Caco-2 (cell line): Measurements from ENCODE around the gene SNAP29. TPM values are rescaled to one million over a fixed set of nuclear protein-coding genes. Genes with fewer than 3 reads are reported as not detected.

Experiments used
- BruUV-seq: library from RNA; stranded (reverse); fragments of 400-500 nt; replicated peaks from 2 replicates; lab custom pipeline; 2021; lab: Mats Ljungman, UMichigan
- CTCF ChIA-PET: fragments of 300-600 bp; sonication (Branson Sonifier 250); formaldehyde crosslinking; loops from one replicate; lab custom pipeline; 2022; ENCODE audit warnings: antibody characterized with exemption; lab: Charles Lee
- POLR2A ChIA-PET: fragments of 300-600 bp; sonication (Branson Sonifier 250); formaldehyde crosslinking; loops from one replicate; lab custom pipeline; 2022; ENCODE audit warnings: antibody characterized with exemption; lab: Charles Lee
- DNase-seq, 2 experiments: peaks; one replicate each; pipeline versions ENCODE4 v3.0.0 to v3.0.0-alpha.2; 2020 to 2022
- H3K27me3 ChIP-seq: replicated peaks from 2 replicates; pipeline ENCODE4 v1.6.0; 2011; ENCODE audit warnings: low read length; ENCODE audit not compliant: control insufficient read depth, insufficient read depth
- H3K36me3 ChIP-seq: 2 replicates; pipeline ENCODE4 v1.5.1; 2011; ENCODE audit warnings: low read length; ENCODE audit not compliant: control insufficient read depth, insufficient read depth
- H3K4me1 ChIP-seq: fragments of 250-450 bp; sonication (Bioruptor Pico); 2 replicates; pipeline ENCODE4 v1.5.1; 2020; ENCODE audit warnings: mild to moderate bottlenecking
- H3K4me3 ChIP-seq: 2 replicates; pipeline ENCODE4 v1.5.1; 2011; ENCODE audit warnings: low read depth, mild to moderate bottlenecking, control low read depth, low read length
- H3K9me3 ChIP-seq: fragments of 250-450 bp; sonication (Bioruptor Pico); 2 replicates; pipeline ENCODE4 v1.5.1; 2020; ENCODE audit warnings: mild to moderate bottlenecking, moderate library complexity
- H3K27ac Mint-ChIP-seq: one replicate; pipeline ENCODE4 v1.8.0; 2022; ENCODE audit warnings: mixed read lengths; ENCODE audit not compliant: unreplicated experiment
- H3K27me3 Mint-ChIP-seq: one replicate; pipeline ENCODE4 v1.8.0; 2022; ENCODE audit warnings: mixed read lengths; ENCODE audit not compliant: insufficient read depth, unreplicated experiment
- H3K36me3 Mint-ChIP-seq: one replicate; pipeline ENCODE4 v1.8.0; 2022; ENCODE audit warnings: mild to moderate bottlenecking, mixed read lengths; ENCODE audit not compliant: insufficient read depth, unreplicated experiment
- H3K4me1 Mint-ChIP-seq: one replicate; pipeline ENCODE4 v1.8.0; 2022; ENCODE audit warnings: low read depth, mixed read lengths; ENCODE audit not compliant: unreplicated experiment
- H3K4me3 Mint-ChIP-seq: one replicate; pipeline ENCODE4 v1.8.0; 2022; ENCODE audit warnings: mild to moderate bottlenecking, moderate library complexity, mixed read lengths; ENCODE audit not compliant: unreplicated experiment
- H3K9me3 Mint-ChIP-seq: one replicate; pipeline ENCODE4 v1.8.0; 2022; ENCODE audit warnings: mixed read lengths; ENCODE audit not compliant: unreplicated experiment
- CTCF ChIP-seq, 2 experiments: fragments of 200-600 bp in 1 of 2; IDR thresholded peaks; 1 replicate in 1 of 2; 2 replicates in 1 of 2; pipeline versions ENCODE4 v1.5.1 to v1.8.0; 2011 to 2022; ENCODE audit warnings: antibody characterized with exemption in 1 of 2, control low read depth in 1 of 2, inconsistent platforms in 1 of 2, low read depth in 1 of 2, low read length in 1 of 2, mild to moderate bottlenecking in 1 of 2, moderate library complexity in 1 of 2; ENCODE audit not compliant: insufficient read depth in 1 of 2, severe bottlenecking in 1 of 2, unreplicated experiment in 1 of 2
- intact Hi-C: fragments of 100-400 bp; cut with micrococcal nuclease; formaldehyde crosslinking; loops from one replicate; pipeline ENCODE4 v1.10.0; 2022; ENCODE audit not compliant: unreplicated experiment
- total RNA-seq: library from RNA; stranded (reverse); gene quantifications from 2 replicates; pipeline ENCODE4 v1.2.3, GENCODE V29; 2022

The SNAP29 gene
- total RNA-seq, 1 experiment from 2014 or later = 26.2 TPM

- no peaks in the 10 kb centered on the region for H3K27me3 Mint-ChIP-seq
- intact Hi-C loops = loop anchor here (10.0 kb wide), 1 partner anchor 107 kb away; the partner anchor contains the start of gene SERPIND1
- no peak overlapping the region for H3K4me3 ChIP-seq
- H3K4me1 Mint-ChIP-seq = peaks cover 16% of the 10 kb centered on the region
- ChIA-PET POLR2A (no interaction called here), CTCF (interaction anchor here (0.7 kb wide), 1 partner anchor 155 kb away, joined by 3 read pairs; no protein-coding TSS in a partner anchor)
- no peaks in the 10 kb centered on the region for H3K9me3 ChIP-seq
- DNase-seq = no peak
- TF ChIP-seq CTCF (IDR thresholded peaks at IDR 0.05; ENCODE audit: insufficient read depth in 1 of 2, low read depth in 1 of 2, low read length in 1 of 2, severe bottlenecking in 1 of 2, unreplicated experiment in 1 of 2) = no peak
- H3K27ac Mint-ChIP-seq = no peak overlapping the region
- no peaks in the 10 kb centered on the region for H3K27me3 ChIP-seq
- H3K36me3 ChIP-seq = no peaks in the 10 kb centered on the region
- BruUV-seq = no TSS peak
- peaks cover 20% of the 10 kb centered on the region for H3K36me3 Mint-ChIP-seq
- H3K4me3 Mint-ChIP-seq = no peak overlapping the region
- H3K4me1 ChIP-seq = peaks cover 15% of the 10 kb centered on the region; the same call in 1 of the 2 replicates
- no peaks in the 10 kb centered on the region for H3K9me3 Mint-ChIP-seq
These were observed 23.3 kb downstream of the SNAP29 start for GRCh38 chr22:20881869-20882815.

DNA sequence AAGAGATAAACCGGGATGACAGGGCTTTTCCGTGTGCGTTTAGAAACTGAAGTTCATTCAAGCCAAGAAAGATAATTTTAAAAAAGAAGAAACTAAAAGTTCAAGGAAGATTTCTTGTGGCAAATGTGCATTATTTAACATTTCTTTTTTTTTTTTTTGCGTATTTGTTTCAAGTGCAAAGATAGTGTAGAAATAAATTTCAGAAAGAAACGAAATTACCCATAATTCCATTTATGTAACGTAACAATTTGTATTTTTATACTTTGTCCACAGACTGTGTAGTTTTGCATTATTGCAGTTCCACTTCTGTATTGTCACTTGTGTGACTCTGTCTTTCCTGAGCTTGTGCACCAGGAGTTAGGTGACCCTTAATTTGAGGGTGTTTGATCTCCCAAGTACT, 24.0 kb downstream of the SNAP29 start:
- CTCF ChIA-PET = interaction anchor here (0.7 kb wide), 1 partner anchor 155 kb away, joined by 3 read pairs; no protein-coding TSS in a partner anchor

More for the DNA sequence above, 24.0 kb downstream of the SNAP29 start:
- no peaks in the 10 kb centered on the region for H3K36me3 ChIP-seq
- H3K4me3 ChIP-seq = no peak overlapping the region
- Mint-ChIP-seq H3K36me3 (peaks cover 25% of the 10 kb centered on the region), H3K4me1 (peaks cover 16% of the 10 kb centered on the region), H3K9me3 (no peaks in the 10 kb centered on the region), H3K27me3 (no peaks in the 10 kb centered on the region), H3K4me3 (no peak overlapping the region), H3K27ac (no peak overlapping the region)
- TF ChIP-seq CTCF (IDR thresholded peaks at IDR 0.05; ENCODE audit: insufficient read depth in 1 of 2, low read depth in 1 of 2, low read length in 1 of 2, severe bottlenecking in 1 of 2, unreplicated experiment in 1 of 2) = no peak
- no peaks in the 10 kb centered on the region for H3K9me3 ChIP-seq
- peaks cover 15% of the 10 kb centered on the region; the same call in 1 of the 2 replicates for H3K4me1 ChIP-seq
- DNase-seq = no peak
- BruUV-seq = no TSS peak
- intact Hi-C loops = loop anchor here (10.0 kb wide), 1 partner anchor 108 kb away; the partner anchor contains the start of gene SERPIND1
- POLR2A ChIA-PET = no interaction called here
- no peaks in the 10 kb centered on the region for H3K27me3 ChIP-seq
